Ishikawa (cell line): Measurements from ENCODE around the gene LCN9.

Experiments
- CEBPB ChIP-seq: IDR thresholded peaks from 2 replicates; pipeline ENCODE4 v1.6.1; 2012
- CREB1 ChIP-seq: IDR thresholded peaks from 2 replicates; pipeline ENCODE4 v1.6.1; 2012; ENCODE audit warnings: low read depth
- EGR1 ChIP-seq: IDR thresholded peaks from 2 replicates; pipeline ENCODE4 v1.6.1; 2012
- EP300 ChIP-seq: IDR thresholded peaks from 2 replicates; pipeline ENCODE4 v1.6.1; 2012; ENCODE audit warnings: borderline replicate concordance
- FOXM1 ChIP-seq: IDR thresholded peaks from 2 replicates; pipeline ENCODE4 v1.6.1; 2012; ENCODE audit warnings: low read depth, borderline replicate concordance
- MAX ChIP-seq: IDR thresholded peaks from 2 replicates; pipeline ENCODE4 v1.6.1; 2012
- NFIC ChIP-seq: IDR thresholded peaks from 2 replicates; pipeline ENCODE4 v1.6.1; 2012
- RAD21 ChIP-seq: IDR thresholded peaks from 2 replicates; pipeline ENCODE4 v1.6.1; 2012; ENCODE audit warnings: low read depth
- REST ChIP-seq: IDR thresholded peaks from 2 replicates; pipeline ENCODE4 v1.6.1; 2012; ENCODE audit warnings: low read depth, mild to moderate bottlenecking
- TAF1 ChIP-seq: IDR thresholded peaks from 2 replicates; pipeline ENCODE4 v1.6.1; 2012; ENCODE audit warnings: low read depth, mild to moderate bottlenecking
- TCF12 ChIP-seq: IDR thresholded peaks from 2 replicates; pipeline ENCODE4 v1.6.1; 2012; ENCODE audit warnings: low read depth
- TEAD4 ChIP-seq: IDR thresholded peaks from 2 replicates; pipeline ENCODE4 v1.6.1; 2012
- USF1 ChIP-seq: IDR thresholded peaks from 2 replicates; pipeline ENCODE4 v1.6.1; 2012
- YY1 ChIP-seq: IDR thresholded peaks from 2 replicates; pipeline ENCODE4 v1.6.1; 2012; ENCODE audit warnings: low read depth
- ZBTB7A ChIP-seq: IDR thresholded peaks from 2 replicates; pipeline ENCODE4 v1.6.1; 2012; ENCODE audit warnings: low read depth

LCN9 gene

DNA sequence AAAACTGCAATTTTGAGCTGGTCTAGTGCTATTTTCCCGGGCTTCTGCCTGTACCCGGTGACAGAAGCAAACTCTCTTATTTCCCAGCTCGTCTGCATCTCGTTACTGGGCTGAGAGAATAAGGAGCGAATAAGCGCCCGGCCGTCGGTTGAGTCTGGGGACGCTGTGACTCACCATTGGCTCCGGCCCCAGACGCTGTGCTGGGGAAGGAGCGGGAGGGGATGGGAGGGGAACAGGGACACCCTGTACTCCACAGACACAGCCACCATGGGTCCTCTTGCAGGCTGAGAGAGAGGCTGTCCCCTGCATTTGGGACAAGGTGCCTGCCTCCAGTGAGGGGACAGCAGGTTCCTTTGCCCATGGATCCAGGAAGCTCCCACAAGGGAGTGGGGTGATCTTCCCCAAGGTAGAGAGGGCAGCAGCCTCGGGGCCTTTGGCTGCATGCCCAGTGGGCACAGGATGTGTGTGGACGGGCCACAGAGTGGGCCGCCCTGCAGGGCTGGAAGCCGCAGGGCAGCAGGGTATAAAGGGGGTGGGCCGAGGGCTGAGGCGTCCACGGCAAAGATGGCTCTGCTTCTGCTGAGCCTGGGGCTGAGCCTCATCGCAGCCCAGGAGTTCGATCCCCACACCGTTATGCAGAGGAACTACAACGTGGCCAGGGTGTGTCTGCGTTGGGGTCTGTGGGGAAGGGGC, at the start of gene LCN9:
Gene LCN9, plus strand, starts transcription at position 552 of the 693 bp plus-strand sequence. Its CDS starts 13 bp downstream, at position 565.
- TF ChIP-seq NFIC (no peak), RAD21 (no peak), MAX (no peak)

GRCh38 chr9:135613946-135614805, 48.9 kb upstream of the LCN9 start:
- TF ChIP-seq TCF12 (no peak), RAD21 (no peak), CEBPB (no peak), ZBTB7A (no peak), NFIC (no peak), TAF1 (no peak)

DNA sequence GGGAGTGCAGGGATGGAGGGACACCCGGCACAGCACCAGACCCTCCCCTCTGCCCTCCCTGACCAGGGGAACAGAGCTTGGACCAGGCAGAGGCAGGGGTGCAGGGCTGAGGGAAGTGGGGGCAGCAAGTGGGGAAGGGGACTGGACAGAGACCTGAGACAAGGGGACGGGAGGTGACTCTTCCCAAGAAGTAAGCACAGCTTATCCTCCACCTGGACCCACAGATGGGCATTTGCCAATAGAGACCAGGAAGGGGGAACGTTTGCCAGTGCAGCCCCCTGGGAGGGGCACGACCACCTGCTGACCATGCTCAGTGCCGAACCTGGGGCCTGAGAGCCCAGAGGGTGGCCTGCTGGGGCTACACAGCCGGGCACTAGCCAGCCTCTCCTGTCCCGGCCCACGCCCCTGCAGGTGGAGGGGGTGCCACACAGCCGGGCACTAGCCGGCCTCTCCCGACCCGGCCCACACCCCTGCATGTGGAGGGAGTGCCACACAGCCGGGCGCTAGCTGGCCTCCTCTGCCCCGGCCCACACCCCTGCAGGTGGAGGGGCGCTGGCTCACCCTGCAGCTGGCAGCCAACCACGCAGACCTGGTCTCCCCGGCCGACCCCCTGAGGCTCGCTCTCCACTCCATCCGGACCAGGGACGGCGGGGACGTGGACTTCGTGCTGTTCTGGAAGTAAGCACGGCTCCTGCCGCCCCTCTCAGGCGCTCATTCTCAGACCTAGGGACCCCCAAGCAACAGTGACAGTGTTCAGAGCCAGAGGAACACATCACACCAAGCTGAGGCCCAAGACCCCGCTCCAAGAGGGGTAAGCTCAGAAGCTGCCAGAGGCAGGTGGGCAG, 48.1 kb upstream of the LCN9 start:
- TF ChIP-seq TEAD4 (no peak), MAX (no peak), TCF12 (no peak), EGR1 (no peak), FOXM1 (no peak), CREB1 (no peak), EP300 (no peak), USF1 (no peak), REST (no peak), NFIC (no peak), TAF1 (no peak), ZBTB7A (no peak), YY1 (no peak), RAD21 (no peak), CEBPB (no peak)

- TF ChIP-seq RAD21: no peak
- TF ChIP-seq ZBTB7A: no peak
- no peak for TF ChIP-seq EGR1
- no peak for TF ChIP-seq MAX
- TF ChIP-seq REST: no peak
- TF ChIP-seq EP300: no peak
- no peak for TF ChIP-seq TEAD4
- TF ChIP-seq CREB1: no peak
- no peak for TF ChIP-seq YY1
- no peak for TF ChIP-seq FOXM1
- TF ChIP-seq USF1: no peak
These were observed 47.2 kb upstream of the LCN9 start for GRCh38 chr9:135615666-135616618.
